GM19035 (cell line): ENCODE results near the gene IL3.

ENCODE experiments used
- ATAC-seq: cut with Tn5 transposase; IDR thresholded peaks from one replicate; pipeline ENCODE4 v1.9.1; 2021; ENCODE audit not compliant: unreplicated experiment

IL3 gene

GRCh38 chr5:132072070-132072469 is 11.6 kb downstream of the IL3 start:
- ATAC-seq: no peak

- ATAC-seq: no peak
Measured at GRCh38 chr5:132072528-132072927, 12.1 kb downstream of the IL3 start.

GRCh38 chr5:132073231-132074013 is 13.0 kb downstream of the IL3 start, which contains the start of gene CSF2:
Gene CSF2 (plus strand): TSS chr5:132073789. CDS start chr5:132073824, 35 bp downstream.
- ATAC-seq: no peak

GRCh38 chr5:132074091-132074771 is 13.8 kb downstream of the IL3 start:
- ATAC-seq: no peak

GRCh38 chr5:132074772-132075718 is 14.6 kb downstream of the IL3 start:
- no peak for ATAC-seq

GRCh38 chr5:132075719-132076077 is 15.2 kb downstream of the IL3 start:
- no peak for ATAC-seq

GRCh38 chr5:132076202-132076830 is 15.9 kb downstream of the IL3 start:
- ATAC-seq: no peak

GRCh38 chr5:132076983-132077382 is 16.5 kb downstream of the IL3 start:
- no peak for ATAC-seq

- no peak for ATAC-seq
Measured at GRCh38 chr5:132079081-132079480, 18.6 kb downstream of the IL3 start.

- ATAC-seq: no peak
Measured at GRCh38 chr5:132079619-132080018, 19.2 kb downstream of the IL3 start.

GRCh38 chr5:132080595-132080994 is 20.1 kb downstream of the IL3 start:
- no peak for ATAC-seq

- no peak for ATAC-seq
Measured at GRCh38 chr5:132081458-132081857, 21.0 kb downstream of the IL3 start.

GRCh38 chr5:132082329-132083023 is 22.0 kb downstream of the IL3 start:
- ATAC-seq: no peak

- ATAC-seq: no peak
Measured at GRCh38 chr5:132083071-132083678, 22.7 kb downstream of the IL3 start.

- no peak for ATAC-seq
Measured at GRCh38 chr5:132085686-132086085, 25.2 kb downstream of the IL3 start.

- ATAC-seq: no peak
Measured at GRCh38 chr5:132086277-132086794, 25.9 kb downstream of the IL3 start.

GRCh38 chr5:132087176-132087575 is 26.7 kb downstream of the IL3 start:
- no peak for ATAC-seq

- ATAC-seq: no peak
Measured at GRCh38 chr5:132087661-132088060, 27.2 kb downstream of the IL3 start.

- ATAC-seq: no peak
Measured at GRCh38 chr5:132089363-132089762, 28.9 kb downstream of the IL3 start.

- ATAC-seq: no peak
Measured at GRCh38 chr5:132090107-132090506, 29.7 kb downstream of the IL3 start.
